Endodermal cell (in vitro differentiated cells): ENCODE results near the gene ALG8. TPM values are rescaled to one million over a fixed set of nuclear protein-coding genes. Genes with fewer than 3 reads are reported as not detected.
A peak's percentile ranks its signal among the peaks of the same experiment; 100 is the strongest.

Source experiments
- DNase-seq: peaks from one replicate; pipeline ENCODE4 v3.0.0-alpha.2; 2017
- H3K27ac ChIP-seq: 2 replicates; pipeline ENCODE4 v1.5.1; 2013; ENCODE audit warnings: mild to moderate bottlenecking, low read depth, low read length, moderate library complexity
- H3K27me3 ChIP-seq: 2 replicates; pipeline ENCODE4 v1.6.1; 2013; ENCODE audit warnings: mild to moderate bottlenecking, low read length, moderate library complexity; ENCODE audit not compliant: insufficient read depth, control insufficient read depth, poor library complexity, severe bottlenecking
- H3K36me3 ChIP-seq: 2 replicates; pipeline ENCODE4 v1.7.0; 2013; ENCODE audit warnings: mild to moderate bottlenecking, low read length, moderate library complexity; ENCODE audit not compliant: control insufficient read depth, insufficient read depth
- H3K4me1 ChIP-seq: one replicate; pipeline ENCODE4 v1.7.0; 2013; ENCODE audit warnings: low read length; ENCODE audit not compliant: control insufficient read depth, insufficient read depth
- H3K4me3 ChIP-seq: 2 replicates; pipeline ENCODE4 v1.5.1; 2013; ENCODE audit warnings: mild to moderate bottlenecking, low read length, moderate library complexity
- H3K9ac ChIP-seq: 2 replicates; pipeline ENCODE4 v1.6.1; 2013; ENCODE audit warnings: mild to moderate bottlenecking, low read length, moderate library complexity; ENCODE audit not compliant: poor library complexity, severe bottlenecking; ENCODE audit errors: extremely low read depth
- H3K9me3 ChIP-seq: 2 replicates; pipeline ENCODE4 v1.6.1; 2013; ENCODE audit warnings: mild to moderate bottlenecking, low read length, moderate library complexity; ENCODE audit not compliant: control insufficient read depth
- H3K27ac Mint-ChIP-seq: 2 replicates; pipeline ENCODE4 v1.8.0; 2020; ENCODE audit warnings: mixed read lengths
- H3K27me3 Mint-ChIP-seq: 2 replicates; pipeline ENCODE4 v1.8.0; 2021; ENCODE audit warnings: mild to moderate bottlenecking, mixed read lengths; ENCODE audit not compliant: insufficient read depth
- H3K36me3 Mint-ChIP-seq: 2 replicates; pipeline ENCODE4 v1.8.0; 2020; ENCODE audit warnings: low read depth, mixed read lengths
- H3K4me1 Mint-ChIP-seq: 2 replicates; pipeline ENCODE4 v1.8.0; 2020; ENCODE audit warnings: mixed read lengths
- H3K4me3 Mint-ChIP-seq: 2 replicates; pipeline ENCODE4 v1.8.0; 2020; ENCODE audit warnings: mild to moderate bottlenecking, moderate library complexity, mixed read lengths
- H3K9me3 Mint-ChIP-seq: 2 replicates; pipeline ENCODE4 v1.8.0; 2020; ENCODE audit warnings: mild to moderate bottlenecking, mixed read lengths
- CTCF ChIP-seq: fragments of 200-600 bp; sonication (generic); conservative IDR thresholded peaks from 2 replicates; pipeline ENCODE4 v1.5.0; 2021; ENCODE audit warnings: antibody characterized with exemption, mild to moderate bottlenecking
- WGBS, 2 experiments: methylation state at CpG; one replicate each; pipeline versions ENCODE4 v1.1.5 to v1.1.7; 2013; ENCODE audit warnings: missing lambda C conversion rate in 2 of 2, mixed read lengths in 1 of 2; ENCODE audit not compliant: insufficient coverage in 1 of 2, insufficient read length in 1 of 2; 5-methylcytosine and 5-hydroxymethylcytosine counted together
- total RNA-seq, 2 donors: library from RNA; stranded (reverse); fragmentation: NEBNext Ultra II Directional in 1 of 2; extraction: Animal tissue kit (Norgen Biotek cat#: 25700) in 1 of 2; gene quantifications; 2 replicates in 1 of 2; 3 replicates in 1 of 2; pipeline ENCODE4 v1.2.1, GENCODE V29; 2021

ALG8 gene
- total RNA-seq, 2 donors from 2014 or later: 72.1 to 81.4 TPM

- no peak overlapping the region for H3K9ac ChIP-seq
Observed at GRCh38 chr11:78110351-78110750, 29.1 kb downstream of the ALG8 start.

GRCh38 chr11:78109081-78110015 lies 30.1 kb downstream of the ALG8 start:
- H3K27ac Mint-ChIP-seq: no peak overlapping the region
- peak overlapping the region; percentile 40 for H3K27ac ChIP-seq
- no peaks in the 10 kb centered on the region for H3K4me1 ChIP-seq
- peaks cover 41% of the 10 kb centered on the region for H3K36me3 Mint-ChIP-seq
- DNase-seq: no peak
- H3K27me3 ChIP-seq: no peaks in the 10 kb centered on the region
- no peak for TF ChIP-seq CTCF
- H3K27me3 Mint-ChIP-seq: no peaks in the 10 kb centered on the region
- no peak overlapping the region for H3K4me3 ChIP-seq
- no peaks in the 10 kb centered on the region for H3K9me3 Mint-ChIP-seq
- H3K4me1 Mint-ChIP-seq: peaks cover 4% of the 10 kb centered on the region
- 89 to 91% methylated on average over 3 of the region's 3 CpGs for WGBS, 2 experiments
- no peaks in the 10 kb centered on the region for H3K9me3 ChIP-seq
- H3K36me3 ChIP-seq: peaks cover 50% of the 10 kb centered on the region
- no peak overlapping the region for H3K4me3 Mint-ChIP-seq
- H3K9ac ChIP-seq: no peak overlapping the region

More at GRCh38 chr11:78110351-78110750, 29.1 kb downstream of the ALG8 start:
- no peak overlapping the region for H3K27ac Mint-ChIP-seq
- WGBS, 2 experiments: 92 to 94% methylated on average over 4 to 5 of the region's 5 CpGs
- peaks cover 42% of the 10 kb centered on the region for H3K36me3 Mint-ChIP-seq
- H3K4me3 Mint-ChIP-seq: no peak overlapping the region
- H3K4me1 ChIP-seq: no peaks in the 10 kb centered on the region
- no peaks in the 10 kb centered on the region for H3K9me3 Mint-ChIP-seq
- H3K4me1 Mint-ChIP-seq: peaks cover 4% of the 10 kb centered on the region
- H3K36me3 ChIP-seq: peaks cover 50% of the 10 kb centered on the region
- DNase-seq: no peak
- H3K27me3 Mint-ChIP-seq: no peaks in the 10 kb centered on the region
- H3K27me3 ChIP-seq: no peaks in the 10 kb centered on the region
- no peak overlapping the region for H3K27ac ChIP-seq
- H3K9me3 ChIP-seq: no peaks in the 10 kb centered on the region
- H3K4me3 ChIP-seq: no peak overlapping the region
- TF ChIP-seq CTCF: no peak

- peak overlapping the region; percentile 9 for H3K27ac ChIP-seq
- no peak for DNase-seq
- Mint-ChIP-seq H3K36me3 (peaks cover 45% of the 10 kb centered on the region), H3K27ac (peak overlapping the region; percentile 39), H3K4me1 (no peaks in the 10 kb centered on the region), H3K4me3 (no peak overlapping the region), H3K9me3 (no peaks in the 10 kb centered on the region), H3K27me3 (no peaks in the 10 kb centered on the region)
- 94 to 100% methylated on average over 2 of the region's 2 CpGs for WGBS, 2 experiments
- no peaks in the 10 kb centered on the region for H3K9me3 ChIP-seq
- no peak for TF ChIP-seq CTCF
- H3K4me1 ChIP-seq: no peaks in the 10 kb centered on the region
- H3K36me3 ChIP-seq: peaks cover 55% of the 10 kb centered on the region
- H3K9ac ChIP-seq: no peak overlapping the region
- H3K4me3 ChIP-seq: no peak overlapping the region
- no peaks in the 10 kb centered on the region for H3K27me3 ChIP-seq
Observed at GRCh38 chr11:78100676-78101472, 38.6 kb downstream of the ALG8 start.
